MCF 10A (cell line): ENCODE measurements around the gene RETN. TPM values are rescaled to one million over a fixed set of nuclear protein-coding genes. Genes with fewer than 3 reads are reported as not detected.

Source experiments
- BruUV-seq: library from RNA; stranded (reverse); fragments of 400-500 nt; replicated peaks from 2 replicates; lab custom pipeline; 2021; lab: Mats Ljungman, UMichigan
- CTCF ChIA-PET: fragments of 300-600 bp; sonication (Branson Sonifier 250); formaldehyde crosslinking; extraction: SDS; loops from one replicate; lab custom pipeline; 2021; ENCODE audit warnings: antibody characterized with exemption, inconsistent platforms; lab: Yijun Ruan, JAX
- POLR2A ChIA-PET: fragments of 300-600, 350-650 bp; sonication (Branson Sonifier 250); formaldehyde crosslinking; extraction: SDS; loops from one replicate; lab custom pipeline; 2020; ENCODE audit warnings: antibody characterized with exemption, inconsistent platforms; lab: Yijun Ruan, JAX
- DNase-seq: peaks from one replicate; pipeline ENCODE4 v3.0.0-alpha.2; 2018; ENCODE audit not compliant: unreplicated experiment
- H3K27ac Mint-ChIP-seq: one replicate; pipeline ENCODE4 v1.8.0; 2022; ENCODE audit warnings: mild to moderate bottlenecking, low read depth, mixed read lengths; ENCODE audit not compliant: unreplicated experiment
- H3K27me3 Mint-ChIP-seq: one replicate; pipeline ENCODE4 v1.8.0; 2022; ENCODE audit warnings: mixed read lengths; ENCODE audit not compliant: insufficient read depth, unreplicated experiment
- H3K36me3 Mint-ChIP-seq: one replicate; pipeline ENCODE4 v1.8.0; 2022; ENCODE audit warnings: mild to moderate bottlenecking, moderate library complexity, mixed read lengths; ENCODE audit not compliant: insufficient read depth, unreplicated experiment
- H3K4me1 Mint-ChIP-seq: one replicate; pipeline ENCODE4 v1.8.0; 2022; ENCODE audit warnings: mixed read lengths; ENCODE audit not compliant: insufficient read depth, unreplicated experiment
- H3K4me3 Mint-ChIP-seq: one replicate; pipeline ENCODE4 v1.8.0; 2022; ENCODE audit warnings: mild to moderate bottlenecking, moderate library complexity, mixed read lengths; ENCODE audit not compliant: unreplicated experiment
- H3K9me3 Mint-ChIP-seq: one replicate; pipeline ENCODE4 v1.8.0; 2022; ENCODE audit warnings: mixed read lengths; ENCODE audit not compliant: unreplicated experiment
- CTCF ChIP-seq: fragments of 200-600 bp; IDR thresholded peaks from one replicate; pipeline ENCODE4 v1.8.0; 2022; ENCODE audit warnings: antibody characterized with exemption, mild to moderate bottlenecking; ENCODE audit not compliant: unreplicated experiment
- intact Hi-C: fragments of 100-400 bp; cut with micrococcal nuclease; formaldehyde crosslinking; loops from 2 replicates; pipeline ENCODE4 v1.14.1; 2022
- total RNA-seq: library from RNA; stranded (reverse); gene quantifications from 2 replicates; pipeline ENCODE4 v1.2.3, GENCODE V29; 2022

The RETN gene
- total RNA-seq, 1 experiment from 2014 or later: not detected

- Mint-ChIP-seq H3K27ac (no peak overlapping the region), H3K4me3 (no peak overlapping the region), H3K9me3 (no peaks in the 10 kb centered on the region), H3K4me1 (peaks cover 23% of the 10 kb centered on the region), H3K27me3 (no peaks in the 10 kb centered on the region), H3K36me3 (peaks cover 52% of the 10 kb centered on the region)
- intact Hi-C loops: no loop called here
- BruUV-seq: no TSS peak
- POLR2A ChIA-PET: interaction anchor here (1.3 kb wide), 1 partner anchor 10 kb away, joined by 3 read pairs; no protein-coding TSS in a partner anchor
- DNase-seq: no peak
- TF ChIP-seq CTCF: no peak
- CTCF ChIA-PET: interaction anchor here (0.5 to 1.2 kb wide), 2 partner anchors 33 to 57 kb away, joined by 3 to 6 read pairs; no protein-coding TSS in a partner anchor
Measured at GRCh38 chr19:7625763-7626372, 43.0 kb upstream of the RETN start.

GRCh38 chr19:7627166-7627565, 41.7 kb upstream of the RETN start:
- BruUV-seq: no TSS peak
- Mint-ChIP-seq H3K27ac (no peak overlapping the region), H3K4me1 (peaks cover 23% of the 10 kb centered on the region), H3K36me3 (peaks cover 47% of the 10 kb centered on the region), H3K9me3 (no peaks in the 10 kb centered on the region), H3K27me3 (no peaks in the 10 kb centered on the region), H3K4me3 (peak overlapping the region; percentile 95)
- ChIA-PET POLR2A (interaction anchor here (0.7 to 1.3 kb wide), 4 partner anchors 8 to 27 kb away, joined by 3 to 6 read pairs (median 3); no protein-coding TSS in a partner anchor), CTCF (interaction anchor here (0.9 to 1.2 kb wide), 2 partner anchors 58 to 272 kb away, joined by 5 to 6 read pairs; no protein-coding TSS in a partner anchor)
- no peak for TF ChIP-seq CTCF
- DNase-seq: no peak
- intact Hi-C loops: no loop called here

- Mint-ChIP-seq H3K4me3 (peak overlapping the region; percentile 95), H3K9me3 (no peaks in the 10 kb centered on the region), H3K36me3 (peaks cover 37% of the 10 kb centered on the region), H3K4me1 (peaks cover 23% of the 10 kb centered on the region), H3K27me3 (no peaks in the 10 kb centered on the region), H3K27ac (peak overlapping the region; percentile 100)
- TSS peak; percentile 76 for BruUV-seq
- intact Hi-C loops: no loop called here
- ChIA-PET CTCF (interaction anchor here (0.9 to 1.9 kb wide), 3 partner anchors 47 to 60 kb away, joined by 3 to 10 read pairs (median 8); partner anchors contain the start of gene TRAPPC5), POLR2A (interaction anchor here (0.8 to 2.5 kb wide), 15 partner anchors 9 to 596 kb away, joined by 3 to 41 read pairs (median 4); partner anchors contain the start of genes PNPLA6, TRAPPC5 and ZNF557)
- no peak for DNase-seq
- TF ChIP-seq CTCF: no peak
Measured at GRCh38 chr19:7628589-7629311, 40.1 kb upstream of the RETN start.
